ENCODE results near the gene CROCC2. TPM values are rescaled to one million over a fixed set of nuclear protein-coding genes. Genes with fewer than 3 reads are reported as not detected.
A peak's percentile ranks its signal among the peaks of the same experiment; 100 is the strongest.

Gene CROCC2
- polyA plus RNA-seq, 1 of the 3 experiments (the other 2 are of a cell fraction) = not detected

DNA sequence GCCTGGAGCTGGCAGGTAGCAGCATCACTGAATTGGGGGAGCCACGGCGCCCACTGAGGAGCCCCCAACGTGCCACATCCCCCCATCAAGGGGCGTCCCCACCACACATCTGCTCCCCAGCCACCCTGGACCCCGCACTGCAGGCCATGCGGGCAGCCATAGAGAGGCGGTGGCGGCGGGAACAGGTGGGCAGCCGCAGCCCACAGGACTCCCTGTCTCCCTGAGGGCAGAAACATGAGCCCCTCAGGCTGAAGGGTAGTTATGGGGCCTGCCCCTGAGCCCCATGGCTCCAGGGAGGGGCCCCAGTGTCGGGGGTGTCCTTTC is 26.6 kb downstream of the CROCC2 start:
- H3K27ac ChIP-seq (ENCODE audit: low read depth in 2 of 2, low read length in 1 of 2) = no peak overlapping the region
- CTCF ChIA-PET = interaction anchor here (0.9 to 1.9 kb wide), 2 partner anchors 18 to 51 kb away, joined by 3 to 6 read pairs; no protein-coding TSS in a partner anchor
- H3K9ac ChIP-seq = no peak overlapping the region
- H3K36me3 ChIP-seq (replicated peaks in 1 of 2; ENCODE audit: control insufficient read depth in 1 of 2, insufficient read depth in 2 of 2, low read length in 1 of 2) = no peaks in the 10 kb centered on the region
- H3F3A ChIP-seq (replicated peaks; ENCODE audit: insufficient read depth) = no peaks in the 10 kb centered on the region
- WGBS (ENCODE audit: low lambda C conversion rate) = no CpG with 5 or more reads among the region's 11 CpGs
- H3K79me2 ChIP-seq (ENCODE audit: insufficient read depth) = no peaks in the 10 kb centered on the region
- TF ChIP-seq YY1 (IDR thresholded peaks at IDR 0.05; ENCODE audit: low read depth) = no peak
- TF ChIP-seq SMC3 (IDR thresholded peaks at IDR 0.05; ENCODE audit: low read depth, low read length) = no peak
- TF ChIP-seq, protein P1, sequence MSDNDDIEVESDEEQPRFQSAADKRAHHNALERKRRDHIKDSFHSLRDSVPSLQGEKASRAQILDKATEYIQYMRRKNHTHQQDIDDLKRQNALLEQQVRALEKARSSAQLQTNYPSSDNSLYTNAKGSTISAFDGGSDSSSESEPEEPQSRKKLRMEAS (IDR thresholded peaks at IDR 0.05; ENCODE audit: low read depth) = no peak
- TF ChIP-seq MXI1 (IDR thresholded peaks at IDR 0.05; ENCODE audit: low read depth, low read length) = no peak
- TF ChIP-seq, protein P2, sequence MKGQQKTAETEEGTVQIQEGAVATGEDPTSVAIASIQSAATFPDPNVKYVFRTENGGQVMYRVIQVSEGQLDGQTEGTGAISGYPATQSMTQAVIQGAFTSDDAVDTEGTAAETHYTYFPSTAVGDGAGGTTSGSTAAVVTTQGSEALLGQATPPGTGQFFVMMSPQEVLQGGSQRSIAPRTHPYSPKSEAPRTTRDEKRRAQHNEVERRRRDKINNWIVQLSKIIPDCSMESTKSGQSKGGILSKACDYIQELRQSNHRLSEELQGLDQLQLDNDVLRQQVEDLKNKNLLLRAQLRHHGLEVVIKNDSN (IDR thresholded peaks at IDR 0.05; ENCODE audit: borderline replicate concordance, low read depth) = no peak
- TF ChIP-seq EZH2phosphoT487 (IDR thresholded peaks at IDR 0.05; ENCODE audit: borderline replicate concordance, low read depth) = no peak
- no peaks in the 10 kb centered on the region for H4K20me1 ChIP-seq (ENCODE audit: insufficient read depth)
- no peaks in the 10 kb centered on the region; the same call in 1 of the 2 replicates for H3K27me3 ChIP-seq (ENCODE audit: insufficient read depth)
- no peak overlapping the region for H3K4me3 ChIP-seq (ENCODE audit: low read depth in 2 of 2, low read length in 1 of 2)
- H3K4me2 ChIP-seq = no peak overlapping the region
- no peak overlapping the region for H2AFZ ChIP-seq (ENCODE audit: low read depth)
- no peaks in the 10 kb centered on the region for H3K9me3 ChIP-seq
- peaks cover 0 to 4% of the 10 kb centered on the region in 2 experiments; a peak in 1 of 4 replicates for H3K4me1 ChIP-seq (ENCODE audit: control insufficient read depth in 1 of 2, insufficient read depth in 2 of 2, low read depth in 1 of 2, low read length in 1 of 2)
- H3K9me2 ChIP-seq = no peaks in the 10 kb centered on the region
- DNase-seq = no peak
- POLR2A ChIA-PET = no interaction called here

DNA sequence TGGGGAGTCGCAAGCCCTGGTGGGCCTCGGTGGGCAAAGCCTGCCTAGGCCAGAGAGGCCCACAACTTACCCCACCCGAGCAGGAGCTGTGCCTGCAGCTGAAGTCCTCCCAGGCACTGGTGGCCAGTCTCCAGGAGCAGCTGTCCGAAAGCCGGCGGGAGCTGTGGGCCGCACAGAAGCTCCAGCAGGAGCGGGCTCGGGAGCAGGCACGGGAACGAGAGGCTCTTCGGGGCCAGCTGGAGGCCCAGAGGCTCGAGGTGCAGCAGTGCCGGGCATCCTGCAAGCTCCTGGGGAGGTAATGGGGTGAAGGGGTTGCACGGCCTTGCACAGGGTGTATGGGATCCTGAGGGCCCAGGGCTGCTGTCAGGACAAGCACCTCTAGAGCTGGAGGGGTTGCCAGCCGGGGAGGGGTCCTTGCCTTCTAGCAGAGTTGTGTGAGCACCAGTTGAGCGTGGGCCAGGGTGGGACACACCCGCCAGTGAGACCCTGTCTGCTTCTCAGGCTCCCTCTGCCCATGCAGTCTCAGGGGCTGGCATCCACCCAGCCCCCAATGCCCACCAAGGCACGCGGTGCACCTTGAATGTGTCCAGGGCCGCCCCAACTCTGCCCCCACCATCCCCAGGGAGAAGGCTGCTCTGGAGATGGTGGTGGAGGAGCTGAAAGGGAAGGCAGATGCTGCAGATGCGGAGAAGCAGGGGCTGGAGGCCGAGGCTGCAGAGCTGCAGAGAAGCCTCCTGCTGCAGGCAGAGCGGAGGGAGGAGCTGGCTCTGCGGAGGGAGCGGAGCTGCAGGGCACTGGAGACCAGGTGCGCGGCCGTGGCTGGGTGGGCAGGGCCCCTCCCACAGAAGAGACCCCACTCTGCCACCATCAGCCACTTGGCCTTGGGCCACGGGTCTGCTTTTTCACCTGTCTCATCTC is 27.2 kb downstream of the CROCC2 start:
- H3K27me3 ChIP-seq (ENCODE audit: insufficient read depth) = no peaks in the 10 kb centered on the region; the same call in 1 of the 2 replicates
- WGBS (ENCODE audit: low lambda C conversion rate) = 78% methylated on average over 17 of the region's 30 CpGs
- H3K9ac ChIP-seq = no peak overlapping the region
- H3K79me2 ChIP-seq (ENCODE audit: insufficient read depth) = no peaks in the 10 kb centered on the region
- H3K27ac ChIP-seq (ENCODE audit: low read depth in 2 of 2, low read length in 1 of 2) = no peak overlapping the region
- peak; percentile 16 for DNase-seq
- no peaks in the 10 kb centered on the region for H3K9me3 ChIP-seq
- no peaks in the 10 kb centered on the region for H3F3A ChIP-seq (replicated peaks; ENCODE audit: insufficient read depth)
- H3K4me1 ChIP-seq (ENCODE audit: control insufficient read depth in 1 of 2, insufficient read depth in 2 of 2, low read depth in 1 of 2, low read length in 1 of 2) = peaks cover 0 to 4% of the 10 kb centered on the region in 2 experiments; a peak in 1 of 4 replicates
- no peaks in the 10 kb centered on the region for H3K9me2 ChIP-seq
- no peak overlapping the region for H2AFZ ChIP-seq (ENCODE audit: low read depth)
- ChIA-PET CTCF (interaction anchor here (0.9 to 1.9 kb wide), 2 partner anchors 19 to 50 kb away, joined by 3 to 6 read pairs; no protein-coding TSS in a partner anchor), POLR2A (no interaction called here)
- H3K36me3 ChIP-seq (replicated peaks in 1 of 2; ENCODE audit: control insufficient read depth in 1 of 2, insufficient read depth in 2 of 2, low read length in 1 of 2) = no peaks in the 10 kb centered on the region
- H3K4me3 ChIP-seq (ENCODE audit: low read depth in 2 of 2, low read length in 1 of 2) = no peak overlapping the region
- TF ChIP-seq EP300 (IDR thresholded peaks at IDR 0.05; ENCODE audit: borderline replicate concordance in 1 of 2, low read depth in 1 of 2, low read length in 1 of 2) (no peak), POLR2AphosphoS5 (IDR thresholded peaks at IDR 0.05; ENCODE audit: low read depth, low read length) (no peak), SIN3A (IDR thresholded peaks at IDR 0.05; ENCODE audit: borderline replicate concordance, low read depth, low read length) (no peak), ELF1 (IDR thresholded peaks at IDR 0.05) (no peak), RAD21 (IDR thresholded peaks at IDR 0.05; ENCODE audit: low read length) (no peak), GATA2 (CRISPR knock-in tag; IDR thresholded peaks at IDR 0.05) (no peak), MEF2A (IDR thresholded peaks at IDR 0.05; ENCODE audit: borderline replicate concordance, low read depth) (no peak)
- TF ChIP-seq, protein P1 (IDR thresholded peaks at IDR 0.05; ENCODE audit: low read depth) = no peak
- TF ChIP-seq, protein P3, sequence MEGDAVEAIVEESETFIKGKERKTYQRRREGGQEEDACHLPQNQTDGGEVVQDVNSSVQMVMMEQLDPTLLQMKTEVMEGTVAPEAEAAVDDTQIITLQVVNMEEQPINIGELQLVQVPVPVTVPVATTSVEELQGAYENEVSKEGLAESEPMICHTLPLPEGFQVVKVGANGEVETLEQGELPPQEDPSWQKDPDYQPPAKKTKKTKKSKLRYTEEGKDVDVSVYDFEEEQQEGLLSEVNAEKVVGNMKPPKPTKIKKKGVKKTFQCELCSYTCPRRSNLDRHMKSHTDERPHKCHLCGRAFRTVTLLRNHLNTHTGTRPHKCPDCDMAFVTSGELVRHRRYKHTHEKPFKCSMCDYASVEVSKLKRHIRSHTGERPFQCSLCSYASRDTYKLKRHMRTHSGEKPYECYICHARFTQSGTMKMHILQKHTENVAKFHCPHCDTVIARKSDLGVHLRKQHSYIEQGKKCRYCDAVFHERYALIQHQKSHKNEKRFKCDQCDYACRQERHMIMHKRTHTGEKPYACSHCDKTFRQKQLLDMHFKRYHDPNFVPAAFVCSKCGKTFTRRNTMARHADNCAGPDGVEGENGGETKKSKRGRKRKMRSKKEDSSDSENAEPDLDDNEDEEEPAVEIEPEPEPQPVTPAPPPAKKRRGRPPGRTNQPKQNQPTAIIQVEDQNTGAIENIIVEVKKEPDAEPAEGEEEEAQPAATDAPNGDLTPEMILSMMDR (IDR thresholded peaks at IDR 0.05) = no peak
- TF ChIP-seq, protein P4, sequence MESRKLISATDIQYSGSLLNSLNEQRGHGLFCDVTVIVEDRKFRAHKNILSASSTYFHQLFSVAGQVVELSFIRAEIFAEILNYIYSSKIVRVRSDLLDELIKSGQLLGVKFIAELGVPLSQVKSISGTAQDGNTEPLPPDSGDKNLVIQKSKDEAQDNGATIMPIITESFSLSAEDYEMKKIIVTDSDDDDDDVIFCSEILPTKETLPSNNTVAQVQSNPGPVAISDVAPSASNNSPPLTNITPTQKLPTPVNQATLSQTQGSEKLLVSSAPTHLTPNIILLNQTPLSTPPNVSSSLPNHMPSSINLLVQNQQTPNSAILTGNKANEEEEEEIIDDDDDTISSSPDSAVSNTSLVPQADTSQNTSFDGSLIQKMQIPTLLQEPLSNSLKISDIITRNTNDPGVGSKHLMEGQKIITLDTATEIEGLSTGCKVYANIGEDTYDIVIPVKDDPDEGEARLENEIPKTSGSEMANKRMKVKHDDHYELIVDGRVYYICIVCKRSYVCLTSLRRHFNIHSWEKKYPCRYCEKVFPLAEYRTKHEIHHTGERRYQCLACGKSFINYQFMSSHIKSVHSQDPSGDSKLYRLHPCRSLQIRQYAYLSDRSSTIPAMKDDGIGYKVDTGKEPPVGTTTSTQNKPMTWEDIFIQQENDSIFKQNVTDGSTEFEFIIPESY (IDR thresholded peaks at IDR 0.05; ENCODE audit: borderline replicate concordance, low read depth) = no peak
- no peak overlapping the region for H3K4me2 ChIP-seq
- no peaks in the 10 kb centered on the region for H4K20me1 ChIP-seq (ENCODE audit: insufficient read depth)
